ENCODE results near the gene TRPM3.
"Not testable (repeated sequence)": the region's sequence is repeated elsewhere in the genome, so short reads cannot be mapped to it uniquely, and the experiment has no call there.

The TRPM3 gene

GRCh38 chr9:70724025-70724424 is 397.4 kb downstream of the TRPM3 start:
- not testable (repeated sequence) for DNase-seq

- not testable (repeated sequence) for DNase-seq
Observed at GRCh38 chr9:70706797-70707196, 414.6 kb downstream of the TRPM3 start.

DNA sequence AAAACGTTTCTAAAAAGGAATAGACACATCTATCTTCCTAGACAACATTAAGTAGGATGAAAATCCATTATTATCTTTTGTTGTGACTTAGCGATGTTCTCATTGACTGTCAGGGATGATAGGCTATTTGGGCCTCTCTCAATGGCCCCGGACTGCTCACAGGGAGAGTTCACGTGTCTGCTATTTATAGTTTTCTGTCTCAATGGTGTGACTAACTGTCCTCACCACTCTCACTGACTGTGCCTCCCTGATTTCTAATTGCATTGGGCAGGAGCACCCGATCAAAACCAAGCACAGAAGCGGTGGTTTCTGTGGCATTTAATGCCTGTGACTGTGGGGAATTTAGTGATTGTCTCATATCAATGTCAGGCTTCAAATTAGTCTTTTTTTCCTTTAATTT is 420.3 kb downstream of the TRPM3 start:
- no peak for DNase-seq

DNA sequence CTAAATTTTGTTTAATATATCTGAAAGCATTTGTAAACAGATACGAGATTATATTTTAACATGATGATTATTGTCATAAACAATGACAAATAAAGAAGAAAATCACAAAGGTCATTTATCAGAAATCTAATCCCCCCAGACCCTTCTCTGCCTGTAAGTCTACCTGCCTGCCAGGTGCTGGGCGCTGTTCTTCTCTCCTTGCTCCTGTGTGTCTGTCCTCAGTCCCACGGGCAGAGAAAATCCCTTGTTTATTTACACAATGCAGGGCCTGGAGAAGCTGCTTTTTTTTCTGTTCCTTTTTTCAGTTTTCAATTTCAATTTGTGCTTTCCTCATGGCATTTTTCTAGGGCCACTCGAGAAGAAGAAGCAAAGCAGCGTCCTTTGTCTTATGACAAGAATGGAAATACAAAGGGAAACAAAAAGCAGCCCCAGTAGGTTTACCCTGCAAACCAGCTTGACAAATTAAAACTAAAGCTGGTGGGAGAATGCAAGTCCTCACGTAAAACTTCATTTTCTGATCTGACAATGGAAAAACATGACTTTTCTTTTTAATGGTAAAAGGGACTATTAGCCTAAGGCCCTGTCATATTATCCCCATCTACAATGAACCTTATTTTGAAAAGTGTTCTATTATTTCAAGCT is 424.6 kb downstream of the TRPM3 start:
- DNase-seq: no peak

DNA sequence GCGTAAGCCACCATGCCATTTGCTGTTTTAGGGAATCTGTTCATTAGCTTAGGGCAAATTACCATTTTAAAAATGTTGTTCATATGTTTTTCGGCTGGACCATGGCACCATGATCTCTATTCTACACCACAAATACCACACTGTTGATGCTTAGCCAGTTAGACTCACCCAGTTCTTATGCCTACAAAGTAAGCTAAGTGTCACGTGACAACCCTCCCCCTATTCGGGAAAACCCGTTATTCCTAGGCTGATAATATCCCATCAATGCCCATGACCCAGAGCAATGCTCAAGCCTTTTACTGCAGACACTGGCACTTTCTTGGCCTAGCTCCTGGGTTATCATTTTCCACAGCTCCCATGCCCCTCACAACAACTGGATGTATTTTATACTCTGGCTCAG is 426.7 kb downstream of the TRPM3 start:
- no peak for DNase-seq

- no peak for DNase-seq
Observed at GRCh38 chr9:70693186-70693585, 428.2 kb downstream of the TRPM3 start.

DNA sequence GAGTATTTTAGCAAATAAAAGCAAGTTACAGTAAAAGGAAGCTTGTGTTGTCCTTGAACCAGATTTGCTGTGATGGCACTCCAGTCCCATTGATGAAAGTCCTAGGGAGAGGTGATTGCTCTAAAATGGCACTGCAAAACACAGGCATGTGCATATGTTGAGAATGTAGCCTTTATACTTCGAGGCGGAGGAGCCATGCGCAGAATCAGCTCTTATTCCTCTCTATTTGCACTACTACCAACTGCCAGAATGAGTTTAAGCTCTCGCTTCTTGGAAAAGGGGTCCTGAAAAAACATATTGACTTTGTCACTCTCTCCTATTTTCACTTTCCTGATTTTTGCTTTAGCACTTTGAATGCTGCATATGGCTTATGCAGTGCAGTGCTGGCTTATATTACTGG is 429.0 kb downstream of the TRPM3 start:
- no peak for DNase-seq

DNA sequence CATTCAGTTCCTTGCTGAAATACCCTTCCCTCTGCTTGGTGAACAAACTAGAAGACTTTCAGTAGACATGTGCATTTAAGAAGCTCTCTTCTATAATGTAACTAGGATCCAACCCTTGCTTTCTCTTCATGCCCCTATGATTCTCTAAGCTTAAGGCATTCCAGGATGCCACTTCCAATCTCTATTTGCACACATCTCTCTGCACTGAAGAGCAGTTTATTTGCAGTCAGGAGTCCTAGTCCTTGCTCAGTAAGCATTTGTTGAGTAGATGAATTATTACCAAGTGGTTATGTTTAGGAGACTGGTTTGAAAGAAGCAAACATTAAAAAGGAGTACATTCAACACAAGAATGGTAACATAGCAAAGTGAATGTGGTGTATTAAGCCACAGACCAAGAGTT is 432.7 kb downstream of the TRPM3 start:
- no peak for DNase-seq

DNA sequence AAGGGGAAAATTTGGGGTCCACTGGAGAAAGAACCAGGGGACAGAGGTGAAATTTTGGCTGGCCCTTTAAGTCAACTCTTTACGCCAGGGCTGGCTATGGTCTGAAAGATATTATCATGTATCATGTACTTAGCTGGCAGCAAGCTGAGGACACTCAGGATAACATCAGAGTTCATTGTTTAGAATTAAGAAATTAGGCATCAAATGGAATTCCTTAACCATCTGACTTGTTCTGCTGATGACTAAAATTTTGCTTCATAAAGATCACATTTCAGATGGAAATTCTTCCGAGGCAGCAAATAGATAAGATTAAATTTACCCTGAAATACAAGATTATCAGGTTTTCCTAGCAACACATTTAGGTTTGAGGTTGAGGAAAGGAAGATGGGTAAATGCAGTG is 437.6 kb downstream of the TRPM3 start:
- no peak for DNase-seq

GRCh38 chr9:70682298-70682697 is 439.1 kb downstream of the TRPM3 start:
- no peak for DNase-seq

DNA sequence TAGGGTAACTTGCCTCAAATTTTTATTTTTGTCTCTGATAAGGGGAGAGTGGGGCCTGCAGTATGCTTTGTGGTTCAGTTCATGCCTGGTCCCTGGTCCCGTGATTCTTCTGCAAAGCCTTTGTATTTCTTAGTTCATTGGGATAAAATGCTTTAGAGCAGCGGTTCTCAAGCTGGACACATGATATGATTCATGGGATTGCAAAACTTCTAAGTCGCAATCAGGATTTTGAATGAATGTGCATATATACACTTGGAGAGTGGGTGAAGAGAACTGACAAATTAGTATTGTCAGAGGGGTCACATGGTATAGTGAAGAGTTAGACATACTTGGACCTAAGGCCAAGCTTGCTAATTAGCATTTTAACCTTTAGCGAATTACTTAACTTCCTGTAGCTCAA is 441.6 kb downstream of the TRPM3 start:
- DNase-seq: no peak

DNA sequence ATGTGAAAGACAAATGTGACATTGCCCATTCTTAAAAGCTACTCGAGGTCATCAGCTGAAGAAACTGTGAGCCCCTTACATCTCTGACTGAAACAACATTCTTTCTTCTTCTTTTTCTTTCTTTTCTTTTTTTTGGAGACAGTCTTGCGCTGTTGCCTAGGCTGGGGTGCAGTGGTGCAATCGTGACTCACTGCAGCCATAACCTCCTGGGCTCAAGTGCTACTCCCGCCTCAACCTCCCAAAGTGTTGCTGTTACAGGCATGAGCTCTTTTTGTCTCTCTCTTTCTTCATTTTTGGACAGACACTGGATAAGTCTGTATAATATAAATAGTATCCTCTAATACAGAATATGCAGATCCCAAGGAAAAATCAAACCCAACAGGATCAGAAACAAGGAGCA is 443.3 kb downstream of the TRPM3 start:
- no peak for DNase-seq

DNA sequence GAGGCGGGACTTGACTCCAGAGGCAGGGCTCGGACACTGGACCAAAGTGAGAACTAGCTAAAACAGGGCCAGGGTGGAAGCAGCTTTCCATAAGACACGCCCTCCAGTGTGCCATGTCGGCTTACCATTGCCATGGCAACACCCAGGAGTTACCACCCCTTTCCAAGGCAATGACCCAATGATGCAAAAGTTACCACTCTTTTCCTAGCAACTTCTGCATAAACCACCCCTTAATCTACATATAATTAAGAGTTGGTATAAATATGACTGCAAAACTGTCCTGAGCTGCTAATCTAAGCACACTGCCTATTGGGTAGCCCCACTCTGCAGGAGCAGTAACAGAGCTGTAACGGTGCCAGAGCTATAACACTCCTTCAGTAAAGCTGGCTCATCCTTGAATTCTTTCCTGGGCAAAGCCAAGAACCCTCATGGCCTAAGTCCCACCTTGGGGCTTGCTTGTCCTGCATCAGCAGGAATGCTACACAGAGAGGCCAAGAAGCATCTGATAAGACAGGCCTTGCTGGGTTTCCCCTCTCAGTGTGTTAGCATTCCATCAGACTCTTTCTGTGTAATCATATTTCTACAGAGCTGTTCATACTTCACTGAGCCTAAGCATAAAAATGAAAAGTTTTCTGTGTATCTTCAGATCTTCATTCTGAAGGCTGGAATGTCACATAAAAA is 444.2 kb downstream of the TRPM3 start:
- no peak for DNase-seq

DNA sequence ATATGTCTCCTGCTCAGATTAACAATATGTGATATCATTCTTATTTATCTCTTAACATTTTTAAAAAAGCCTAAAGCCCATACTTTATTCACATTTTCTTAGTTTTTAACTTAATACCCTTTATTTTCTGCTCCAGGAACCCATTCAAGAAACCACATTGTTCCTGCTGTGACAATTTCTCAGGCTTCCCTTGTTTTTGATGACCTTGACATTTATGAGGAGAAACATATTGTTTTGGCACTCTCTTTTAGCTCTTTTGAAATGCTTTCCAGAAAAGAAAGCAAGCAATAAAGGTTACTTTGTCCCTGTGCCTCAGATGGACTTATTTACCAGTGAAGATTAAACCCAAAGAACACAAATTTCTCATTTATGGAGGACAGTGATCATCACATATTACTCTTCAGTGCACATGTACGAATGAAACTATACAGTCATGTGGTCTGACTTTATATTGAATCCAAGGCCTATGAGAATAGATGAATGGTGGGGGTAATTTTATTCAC is 445.5 kb downstream of the TRPM3 start:
- no peak for DNase-seq

GRCh38 chr9:70673844-70674243 is 447.6 kb downstream of the TRPM3 start:
- no peak for DNase-seq

- no peak for DNase-seq
Observed at GRCh38 chr9:70672161-70672649, 449.2 kb downstream of the TRPM3 start.

GRCh38 chr9:70668751-70669150 is 452.7 kb downstream of the TRPM3 start:
- no peak for DNase-seq

DNA sequence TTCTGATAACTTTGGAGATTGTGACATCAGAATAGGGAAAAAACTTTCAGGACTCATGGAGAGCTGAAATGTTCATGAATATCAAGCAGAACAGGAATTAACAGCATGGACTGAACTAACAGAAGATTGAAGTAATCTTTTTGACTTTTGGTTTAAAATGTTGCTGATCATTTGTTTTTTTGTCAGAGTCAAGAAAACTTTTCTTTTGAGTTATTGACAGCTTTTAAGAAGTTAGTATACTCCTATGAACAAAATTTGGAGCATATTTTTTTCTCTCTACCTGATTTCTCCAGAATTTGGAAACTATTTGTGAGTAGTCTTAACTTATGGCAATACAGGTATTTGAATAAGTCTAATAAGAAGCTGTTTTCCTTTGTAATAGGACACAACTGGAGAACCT is 462.7 kb downstream of the TRPM3 start:
- no peak for DNase-seq

DNA sequence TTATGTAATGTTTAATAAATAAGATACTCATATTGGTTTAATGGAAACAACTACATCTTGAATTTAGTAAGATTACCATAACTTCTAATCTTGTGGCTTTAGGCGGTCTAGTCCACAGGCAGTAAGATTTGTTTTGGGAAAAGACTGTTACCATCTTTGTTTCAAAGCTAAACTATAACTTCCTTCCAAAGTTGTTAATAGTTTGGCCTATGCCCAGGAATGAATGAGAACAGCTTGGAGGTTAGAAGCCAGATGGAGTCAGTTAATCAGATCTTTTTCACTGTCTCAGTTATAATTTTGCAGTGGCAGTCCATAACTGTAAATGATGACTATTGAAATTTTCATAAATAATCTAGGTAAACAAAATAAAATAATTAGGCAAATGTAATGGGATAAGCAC is 465.1 kb downstream of the TRPM3 start:
- DNase-seq: no peak

DNA sequence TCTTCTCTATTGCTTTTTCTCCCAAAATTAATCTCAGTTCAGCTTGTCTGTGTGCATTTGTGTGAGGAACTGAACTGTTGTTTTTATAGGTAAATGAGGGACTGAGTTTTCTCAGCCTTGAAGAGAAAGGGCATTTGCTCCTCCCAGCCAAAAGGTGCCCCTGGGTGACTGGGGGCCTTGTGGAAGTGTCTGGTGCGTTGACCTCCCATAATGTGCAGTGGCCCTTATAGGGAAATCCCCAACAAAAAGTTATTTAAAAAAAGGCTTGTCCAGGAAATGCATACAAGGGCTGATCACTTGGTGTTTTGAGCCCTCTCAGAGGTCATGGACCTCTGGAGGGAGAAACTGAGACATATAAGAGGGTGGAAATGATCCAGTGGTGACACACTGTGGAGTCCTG is 467.3 kb downstream of the TRPM3 start:
- DNase-seq: no peak

- not testable (repeated sequence) for DNase-seq
Observed at GRCh38 chr9:70644627-70645026, 476.8 kb downstream of the TRPM3 start.

- DNase-seq: no peak
Observed at GRCh38 chr9:70642341-70642740, 479.1 kb downstream of the TRPM3 start.

- DNase-seq: no peak
Observed at GRCh38 chr9:70641631-70642030, 479.8 kb downstream of the TRPM3 start.

DNA sequence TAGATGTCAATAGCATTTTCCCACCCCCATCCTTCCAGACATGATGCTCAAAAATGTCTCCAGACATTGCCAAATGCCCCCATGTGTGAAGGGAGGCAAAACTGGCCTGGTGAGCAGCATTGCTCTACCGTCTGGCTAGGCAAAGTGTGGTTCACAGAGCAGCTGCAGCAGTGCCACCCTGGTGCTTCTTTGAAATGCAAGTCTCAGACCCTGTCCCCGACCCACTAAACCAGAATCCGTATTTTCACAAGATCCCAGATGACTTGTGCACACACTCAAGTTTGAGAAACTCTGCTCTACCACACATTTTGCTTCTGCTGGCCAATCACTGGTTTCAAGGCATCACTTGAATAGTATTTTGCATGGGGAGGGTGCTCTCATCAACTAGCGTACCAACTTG is 480.4 kb downstream of the TRPM3 start:
- DNase-seq: no peak
